GM21717 (cell line): ENCODE results near the gene TGFBR2.

Experiments
- ATAC-seq: cut with Tn5 transposase; IDR thresholded peaks from one replicate; pipeline ENCODE4 v1.9.1; 2021; ENCODE audit warnings: mild to moderate bottlenecking, moderate library complexity; ENCODE audit not compliant: unreplicated experiment

TGFBR2 gene

GRCh38 chr3:30708472-30708871, 102.1 kb downstream of the TGFBR2 start:
- no peak for ATAC-seq

DNA sequence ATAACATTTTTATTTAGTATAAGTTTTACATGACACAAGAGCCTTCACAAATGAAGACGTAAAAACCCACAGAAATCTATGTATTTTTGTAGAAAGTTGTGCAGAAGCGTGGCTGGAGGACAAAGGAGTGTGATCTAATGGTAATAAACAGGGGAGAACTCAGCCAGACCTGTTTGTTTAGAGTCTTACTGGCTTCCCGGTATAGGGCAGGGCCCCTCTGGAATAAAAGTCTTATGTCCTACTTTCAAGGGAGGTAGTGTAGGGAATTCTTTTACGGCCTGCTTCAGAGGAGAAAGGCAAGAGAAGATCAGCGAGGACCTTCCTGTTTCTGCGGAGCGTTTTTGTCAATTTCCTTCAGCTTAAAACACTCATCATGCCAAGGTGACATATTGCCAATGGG, 103.6 kb downstream of the TGFBR2 start:
- ATAC-seq: no peak

DNA sequence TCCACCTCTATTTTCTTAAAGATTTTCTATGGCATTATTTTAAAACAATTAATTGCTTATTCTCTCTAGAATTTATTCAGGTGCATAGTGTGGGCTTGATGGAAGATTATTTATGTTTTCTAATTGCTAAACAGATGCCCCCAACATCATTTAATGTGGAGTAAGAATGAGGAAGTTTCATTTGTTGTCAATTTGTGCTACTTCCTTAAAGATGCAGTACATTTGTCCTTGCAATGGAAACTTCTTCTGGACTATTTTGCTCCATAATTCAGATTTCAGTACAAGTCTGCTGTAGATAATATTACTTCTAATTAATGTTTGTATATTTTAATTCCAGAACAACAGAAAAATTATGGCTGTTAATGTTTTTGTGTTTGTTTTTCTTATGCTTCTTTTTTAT, 104.8 kb downstream of the TGFBR2 start:
- ATAC-seq: no peak

DNA sequence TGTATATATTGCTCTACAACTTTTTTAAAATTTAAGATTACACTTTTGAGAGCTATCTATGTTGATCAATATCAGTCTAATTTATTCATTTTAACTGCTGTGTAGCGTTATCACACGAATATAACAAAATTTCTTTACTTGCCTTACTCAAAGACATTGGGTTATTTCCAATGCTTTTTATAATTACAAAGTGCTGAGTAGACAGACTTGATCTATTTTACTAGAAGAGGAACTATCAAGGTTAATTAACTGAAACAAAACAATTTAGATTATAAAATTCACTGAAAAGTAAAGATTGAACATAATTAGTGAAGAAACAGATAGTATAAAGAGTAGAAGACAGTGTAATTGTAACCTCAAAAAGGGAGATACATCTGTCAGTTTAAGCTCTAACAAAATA, 105.5 kb downstream of the TGFBR2 start:
- no peak for ATAC-seq

- no peak for ATAC-seq
These were observed 106.6 kb downstream of the TGFBR2 start for GRCh38 chr3:30712991-30713390.

GRCh38 chr3:30713885-30714503, 107.6 kb downstream of the TGFBR2 start:
- no peak for ATAC-seq

- no peak for ATAC-seq
These were observed 113.1 kb downstream of the TGFBR2 start for GRCh38 chr3:30719536-30719935.

- no peak for ATAC-seq
These were observed 114.3 kb downstream of the TGFBR2 start for GRCh38 chr3:30720586-30721313.

DNA sequence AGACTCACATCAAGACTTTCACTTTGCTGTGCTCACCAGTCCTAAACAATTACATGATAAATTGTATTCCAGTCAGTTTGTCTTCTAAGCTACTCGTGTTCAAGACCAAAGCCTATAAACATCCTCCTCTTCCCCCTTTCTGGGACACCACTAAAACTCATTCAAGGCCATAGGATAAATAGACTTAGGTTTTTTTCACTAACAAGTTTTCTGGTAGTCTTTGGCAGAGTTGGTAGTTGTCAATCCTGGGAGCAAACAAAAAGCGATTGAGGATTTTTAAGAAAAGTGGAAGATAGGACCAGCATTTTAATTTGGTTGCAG, 114.9 kb downstream of the TGFBR2 start:
- ATAC-seq: no peak

- no peak for ATAC-seq
These were observed 116.8 kb downstream of the TGFBR2 start for GRCh38 chr3:30723211-30723610.

DNA sequence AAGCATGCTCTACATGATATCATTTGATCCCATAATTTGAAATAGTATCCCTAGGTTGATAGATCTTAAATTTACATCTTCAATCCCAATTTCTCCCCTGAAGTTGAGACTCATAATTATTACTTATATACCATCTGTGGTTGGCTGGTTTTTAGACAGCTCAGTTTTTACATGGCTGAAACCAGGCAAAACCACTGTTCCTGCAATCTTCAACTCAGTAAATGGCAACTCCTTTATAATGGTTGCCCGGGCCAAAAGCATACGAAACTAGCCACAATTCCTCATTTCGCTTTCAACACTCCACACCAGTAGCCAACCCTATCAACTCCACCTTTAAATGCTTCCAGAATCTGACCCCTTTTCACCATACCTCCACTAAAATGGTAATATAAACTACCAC, 118.5 kb downstream of the TGFBR2 start:
- ATAC-seq: no peak

DNA sequence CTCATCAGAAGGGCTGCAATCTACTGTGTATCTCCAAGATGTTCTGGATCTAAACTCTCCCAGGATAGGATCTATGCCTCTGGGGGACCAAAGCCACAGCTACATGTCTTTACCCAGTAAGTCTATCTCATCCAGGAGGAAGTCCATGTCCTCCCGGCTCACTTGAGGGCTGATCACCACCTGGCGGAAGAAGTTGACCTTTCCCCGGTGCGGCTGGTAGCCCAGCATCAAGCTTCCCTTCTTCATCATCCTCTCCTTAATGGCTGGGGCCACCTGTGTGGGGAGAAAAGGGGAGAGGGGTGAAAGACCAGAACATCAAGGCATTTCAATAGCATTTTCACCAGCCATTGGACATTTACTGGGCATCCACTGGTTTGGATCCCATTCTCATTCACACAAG, 121.7 kb downstream of the TGFBR2 start:
- ATAC-seq: no peak

DNA sequence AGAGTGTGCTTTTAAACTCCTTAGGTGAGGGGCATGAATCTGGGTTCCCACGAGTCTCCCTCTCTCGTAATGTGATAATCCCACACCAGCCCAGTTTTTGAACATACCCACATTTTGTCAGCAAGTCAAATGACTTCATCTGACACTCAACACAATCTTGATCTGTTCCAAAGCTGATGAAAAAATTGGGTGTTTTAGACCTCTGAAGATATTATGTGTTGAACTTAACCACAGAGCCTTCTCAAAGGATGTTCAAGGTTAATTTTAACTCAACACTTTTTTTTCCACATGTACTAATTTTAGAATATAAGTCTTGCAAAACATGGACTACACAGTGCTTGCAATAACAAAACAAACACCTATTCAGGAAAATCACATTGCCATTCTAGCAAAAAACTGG, 123.1 kb downstream of the TGFBR2 start:
- no peak for ATAC-seq

DNA sequence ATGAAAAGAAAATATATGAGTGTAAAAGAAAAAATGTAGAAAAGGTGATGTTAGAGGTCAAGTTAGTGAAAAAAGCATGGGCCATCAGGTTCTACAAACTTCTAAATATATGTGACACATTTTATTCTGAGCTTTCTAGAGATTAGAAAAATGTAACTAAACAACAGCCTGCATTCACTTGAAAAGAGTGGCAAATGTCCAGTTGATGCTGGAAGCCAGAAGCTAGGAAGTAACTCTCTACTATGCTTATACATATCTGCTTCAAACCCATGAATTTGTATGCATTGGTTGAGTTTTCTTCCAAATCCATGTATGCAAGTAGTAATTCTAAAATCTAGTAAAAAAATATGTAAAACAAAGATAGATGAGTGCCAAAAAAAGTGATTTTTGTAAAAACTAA, 123.5 kb downstream of the TGFBR2 start:
- no peak for ATAC-seq

DNA sequence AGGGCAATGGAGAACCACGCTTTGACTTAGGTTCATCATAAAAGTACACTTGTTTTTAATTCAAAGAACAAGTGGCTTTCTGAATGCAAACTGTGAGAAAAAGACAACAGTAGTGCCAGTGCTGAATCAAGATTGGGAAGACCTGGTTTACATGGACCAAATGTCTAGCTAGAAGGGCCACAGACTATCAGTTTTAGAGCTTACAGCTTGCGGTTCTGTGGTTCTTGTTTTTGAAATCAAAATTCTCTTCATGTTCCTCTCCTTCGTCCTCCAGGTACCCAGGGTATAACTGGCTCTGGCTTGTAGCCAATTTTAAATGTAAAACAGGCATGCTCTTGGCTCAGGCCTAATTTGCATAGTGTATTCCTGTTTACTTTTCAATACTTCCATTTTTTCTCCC, 124.6 kb downstream of the TGFBR2 start:
- no peak for ATAC-seq

GRCh38 chr3:30733209-30733608, 126.8 kb downstream of the TGFBR2 start:
- no peak for ATAC-seq

DNA sequence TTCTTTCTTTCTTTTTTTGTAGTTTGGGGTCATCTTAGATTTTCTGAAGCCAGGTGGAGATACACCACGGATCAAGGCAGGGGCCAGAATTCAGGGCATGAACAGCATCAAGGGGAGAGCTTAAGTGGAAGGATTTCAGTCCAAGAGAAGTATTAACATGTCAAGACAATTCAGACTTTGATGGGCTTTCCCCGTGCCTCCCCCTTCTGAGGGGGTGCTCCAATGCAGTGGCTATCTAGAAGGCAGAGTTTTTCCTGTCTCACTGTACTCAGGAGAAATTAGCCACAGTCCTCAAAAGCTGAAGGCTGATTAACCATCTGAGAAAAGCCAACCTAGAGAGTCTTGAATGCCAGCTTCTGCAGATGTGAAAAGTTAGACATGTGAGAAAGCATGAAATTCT, 127.3 kb downstream of the TGFBR2 start:
- ATAC-seq: no peak

- no peak for ATAC-seq
These were observed 131.5 kb downstream of the TGFBR2 start for GRCh38 chr3:30737743-30738499.

- no peak for ATAC-seq
These were observed 132.2 kb downstream of the TGFBR2 start for GRCh38 chr3:30738605-30739004.

DNA sequence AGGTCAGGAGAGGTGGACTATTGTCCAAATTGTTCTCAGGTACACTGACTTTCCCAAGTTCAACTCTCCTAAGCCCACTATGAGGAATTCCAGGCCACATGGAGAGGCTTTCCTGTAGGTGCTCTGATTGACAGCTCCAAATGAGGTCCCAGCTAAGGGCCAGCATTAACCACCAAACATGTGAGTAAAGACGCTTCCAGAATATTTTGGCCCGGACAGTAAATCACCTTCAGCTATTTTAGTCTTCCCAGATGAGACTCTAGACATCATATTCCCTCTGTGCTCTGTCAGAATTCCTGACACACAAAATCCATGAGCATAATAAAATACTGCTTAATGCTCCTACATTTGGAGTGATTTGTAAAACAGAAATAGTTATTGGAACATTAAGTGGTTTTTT, 135.5 kb downstream of the TGFBR2 start:
- no peak for ATAC-seq

DNA sequence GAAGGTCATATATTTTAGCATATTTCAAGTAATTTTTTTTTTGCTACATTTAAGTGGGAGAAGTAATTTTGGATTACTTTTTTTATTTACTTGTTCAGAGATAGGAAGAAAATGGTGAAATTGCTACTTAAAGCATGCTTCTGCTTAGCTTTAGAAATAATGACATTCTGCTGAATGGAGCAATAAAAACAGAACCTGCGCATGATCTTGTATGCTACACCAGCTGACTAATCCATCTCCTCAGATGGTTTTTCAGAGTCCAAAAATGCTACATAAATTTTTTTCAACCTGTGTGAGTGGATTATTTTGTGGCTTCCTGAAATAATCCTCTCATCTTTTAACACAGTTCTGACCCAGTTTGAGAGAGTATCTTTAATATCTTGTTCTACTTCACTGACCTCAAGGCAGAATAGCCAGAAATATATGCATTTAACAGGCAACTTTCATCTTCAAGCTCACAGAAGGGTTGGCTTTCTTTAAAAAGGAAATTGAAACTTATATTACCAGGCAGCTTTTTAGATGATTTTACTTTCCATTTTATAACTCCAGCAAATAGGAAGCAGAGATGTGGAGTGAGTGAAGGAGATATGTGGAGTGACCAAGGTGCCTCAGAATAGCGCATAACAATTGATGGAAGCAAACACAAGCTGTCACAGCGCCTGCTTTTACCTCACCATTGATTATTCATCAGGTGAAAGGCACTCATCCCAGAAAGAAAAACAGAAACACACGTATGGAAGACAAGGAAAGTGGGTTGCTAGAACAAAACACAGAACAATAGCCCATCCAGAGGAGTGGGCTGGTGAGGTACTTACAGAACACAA, 136.6 kb downstream of the TGFBR2 start:
- no peak for ATAC-seq
